HG02588 (cell line): Measurements from ENCODE around the gene HYOU1.
"Not testable (repeated sequence)": the region's sequence is repeated elsewhere in the genome, so short reads cannot be mapped to it uniquely, and the experiment has no call there.

Experiments used
- ATAC-seq: cut with Tn5 transposase; IDR thresholded peaks from one replicate; pipeline ENCODE4 v1.9.1; 2021; ENCODE audit warnings: mild to moderate bottlenecking, moderate library complexity; ENCODE audit not compliant: unreplicated experiment

HYOU1 gene

GRCh38 chr11:119057000-119057769 is at the start of gene HYOU1:
Gene HYOU1, minus strand, starts transcription at chr11:119057205. Its CDS starts 1,045 bp downstream, at chr11:119056160.
- peak; percentile 90 for ATAC-seq

GRCh38 chr11:119103793-119104192 is 46.8 kb upstream of the HYOU1 start:
- ATAC-seq: no peak

GRCh38 chr11:119103161-119103664 is 46.2 kb upstream of the HYOU1 start:
- ATAC-seq: not testable (repeated sequence)

- peak; percentile 80 for ATAC-seq
Observed at GRCh38 chr11:119101759-119102423, 44.9 kb upstream of the HYOU1 start, which contains the start of gene DPAGT1. Gene DPAGT1, minus strand, starts transcription at chr11:119101853. Its CDS starts 198 bp downstream, at chr11:119101655.

- ATAC-seq: peak; percentile 10
Observed at GRCh38 chr11:119100994-119101758, 44.2 kb upstream of the HYOU1 start.

- ATAC-seq: no peak
Observed at GRCh38 chr11:119100246-119100970, 43.4 kb upstream of the HYOU1 start.

GRCh38 chr11:119099711-119100110 is 42.7 kb upstream of the HYOU1 start:
- no peak for ATAC-seq

- peak; percentile 76 for ATAC-seq
Observed at GRCh38 chr11:119095066-119095880, 38.3 kb upstream of the HYOU1 start.

GRCh38 chr11:119094816-119095065 is 37.7 kb upstream of the HYOU1 start:
- peak; percentile 40 for ATAC-seq

- peak; percentile 9 for ATAC-seq
Observed at GRCh38 chr11:119093942-119094815, 37.2 kb upstream of the HYOU1 start.

GRCh38 chr11:119092880-119093842 is 36.2 kb upstream of the HYOU1 start:
- ATAC-seq: no peak

GRCh38 chr11:119091966-119092879 is 35.2 kb upstream of the HYOU1 start:
- no peak for ATAC-seq

- no peak for ATAC-seq
Observed at GRCh38 chr11:119091178-119091577, 34.2 kb upstream of the HYOU1 start.

- no peak for ATAC-seq
Observed at GRCh38 chr11:119089319-119089718, 32.3 kb upstream of the HYOU1 start.

GRCh38 chr11:119088406-119088805 is 31.4 kb upstream of the HYOU1 start:
- no peak for ATAC-seq

GRCh38 chr11:119087747-119088241 is 30.8 kb upstream of the HYOU1 start:
- ATAC-seq: no peak

GRCh38 chr11:119087123-119087522 is 30.1 kb upstream of the HYOU1 start:
- ATAC-seq: no peak
